ENCODE measurements around the gene GRK5. TPM values are rescaled to one million over a fixed set of nuclear protein-coding genes. Genes with fewer than 3 reads are reported as not detected.

Gene GRK5
- total and polyA plus RNA-seq, 3 experiments from 2014 or later = 7.7 to 13.8 (median 13.6) TPM

- CTCF ChIA-PET = interaction anchor here (1.4 to 1.6 kb wide), 3 partner anchors 12 to 203 kb away, joined by 3 to 5 read pairs (median 4); partner anchors contain the start of gene GRK5
- Histone ChIP-seq H3K27me3 (ENCODE audit: insufficient read depth, low read length, poor library complexity, severe bottlenecking) (no peaks in the 10 kb centered on the region), H3K27ac (ENCODE audit: low read depth, low read length) (no peak overlapping the region), H3K9me3 (ENCODE audit: low read length) (no peaks in the 10 kb centered on the region), H3K4me1 (ENCODE audit: insufficient read depth, low read length) (no peaks in the 10 kb centered on the region), H3K4me3 (ENCODE audit: low read length) (no peak overlapping the region), H3K36me3 (ENCODE audit: insufficient read depth, low read length) (no peaks in the 10 kb centered on the region)
- H3K36me3 Mint-ChIP-seq = peaks cover 0 to 16% (median 3%) of the 10 kb centered on the region in 3 donors
- peaks cover 0 to 4% (median 0%) of the 10 kb centered on the region in 3 donors for H3K4me1 Mint-ChIP-seq
- H3K9me3 Mint-ChIP-seq = no peaks in the 10 kb centered on the region
- DNase-seq = no peak
- no peaks in the 10 kb centered on the region for H3K27me3 Mint-ChIP-seq
- no peak overlapping the region for H3K4me3 Mint-ChIP-seq
- POLR2A ChIA-PET = no interaction called here
- H3K27ac Mint-ChIP-seq = no peak overlapping the region
Observed at GRCh38 chr10:119410361-119411116, 203.2 kb downstream of the GRK5 start.

DNA sequence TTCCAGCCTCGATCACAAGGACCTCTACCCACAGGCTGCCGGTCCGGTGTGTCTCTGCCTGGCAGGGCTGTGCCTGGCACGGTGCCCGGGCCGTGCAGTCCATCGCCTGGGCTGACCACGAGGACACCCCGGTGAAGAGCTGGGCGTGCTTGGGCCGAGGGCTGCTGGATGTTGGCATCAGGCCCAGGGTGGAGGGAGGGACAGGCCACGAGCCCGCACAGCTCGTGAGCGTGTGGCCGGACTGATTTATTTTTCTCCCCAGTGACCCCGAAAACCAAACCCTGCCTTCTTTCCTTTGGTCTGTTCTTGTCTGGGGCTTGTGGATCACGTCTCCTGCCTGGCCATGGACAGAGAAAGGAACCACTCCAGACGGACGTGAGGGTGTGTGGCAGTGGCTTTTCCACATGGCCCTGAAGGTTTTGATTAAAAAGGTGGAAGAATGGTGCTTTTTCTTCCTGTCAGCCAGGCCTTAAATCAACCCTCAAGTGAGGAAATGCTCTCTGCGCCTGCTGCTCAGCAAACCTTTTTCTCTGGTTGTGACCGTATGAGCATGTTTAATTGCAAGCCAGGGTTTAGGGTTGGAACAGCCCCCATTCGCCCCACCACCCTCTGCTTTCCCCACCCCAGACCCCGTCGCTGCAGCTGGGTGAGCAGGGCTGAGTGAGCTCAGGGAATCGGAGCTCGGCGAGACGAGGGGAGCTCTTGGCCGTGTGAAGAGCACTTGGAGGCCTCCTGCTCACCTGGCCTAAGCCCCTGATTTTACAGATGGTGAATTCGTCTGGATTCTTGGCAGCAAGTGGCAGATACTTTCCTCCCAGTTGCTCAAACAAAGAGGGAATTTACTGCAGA is 205.1 kb downstream of the GRK5 start:
- Mint-ChIP-seq H3K9me3 (no peaks in the 10 kb centered on the region), H3K27me3 (no peaks in the 10 kb centered on the region), H3K27ac (no peak overlapping the region), H3K36me3 (peaks cover 0 to 16% (median 3%) of the 10 kb centered on the region in 3 donors), H3K4me1 (peaks cover 0 to under 1% (median 0%) of the 10 kb centered on the region in 3 donors), H3K4me3 (no peak overlapping the region)
- no peak for DNase-seq
- ChIA-PET POLR2A (no interaction called here), CTCF (no interaction called here)
- no peaks in the 10 kb centered on the region for H3K27me3 ChIP-seq (ENCODE audit: insufficient read depth, low read length, poor library complexity, severe bottlenecking)
- H3K27ac ChIP-seq (ENCODE audit: low read depth, low read length) = no peak overlapping the region
- no peaks in the 10 kb centered on the region for H3K4me1 ChIP-seq (ENCODE audit: insufficient read depth, low read length)
- no peaks in the 10 kb centered on the region for H3K36me3 ChIP-seq (ENCODE audit: insufficient read depth, low read length)
- no peak overlapping the region for H3K4me3 ChIP-seq (ENCODE audit: low read length)
- H3K9me3 ChIP-seq (ENCODE audit: low read length) = no peaks in the 10 kb centered on the region

GRCh38 chr10:119413093-119413453 is 205.7 kb downstream of the GRK5 start:
- Mint-ChIP-seq H3K36me3 (peaks cover 0 to 16% (median 3%) of the 10 kb centered on the region in 3 donors), H3K4me3 (no peak overlapping the region), H3K27ac (no peak overlapping the region), H3K4me1 (no peaks in the 10 kb centered on the region), H3K27me3 (no peaks in the 10 kb centered on the region), H3K9me3 (no peaks in the 10 kb centered on the region)
- no peak overlapping the region for H3K27ac ChIP-seq (ENCODE audit: low read depth, low read length)
- H3K4me1 ChIP-seq (ENCODE audit: insufficient read depth, low read length) = no peaks in the 10 kb centered on the region
- ChIA-PET POLR2A (no interaction called here), CTCF (interaction anchor here (3.7 kb wide), 1 partner anchor 206 kb away, joined by 25 read pairs; the partner anchor contains the start of gene GRK5)
- no peaks in the 10 kb centered on the region for H3K9me3 ChIP-seq (ENCODE audit: low read length)
- no peaks in the 10 kb centered on the region for H3K36me3 ChIP-seq (ENCODE audit: insufficient read depth, low read length)
- DNase-seq = no peak
- H3K4me3 ChIP-seq (ENCODE audit: low read length) = no peak overlapping the region
- H3K27me3 ChIP-seq (ENCODE audit: insufficient read depth, low read length, poor library complexity, severe bottlenecking) = no peaks in the 10 kb centered on the region

- ChIA-PET CTCF (interaction anchor here (3.2 to 3.7 kb wide), 2 partner anchors 207 to 215 kb away, joined by 15 to 25 read pairs; partner anchors contain the start of gene GRK5), POLR2A (no interaction called here)
- H3K27me3 ChIP-seq (ENCODE audit: insufficient read depth, low read length, poor library complexity, severe bottlenecking) = no peaks in the 10 kb centered on the region
- no peaks in the 10 kb centered on the region for H3K36me3 ChIP-seq (ENCODE audit: insufficient read depth, low read length)
- no peaks in the 10 kb centered on the region for H3K4me1 ChIP-seq (ENCODE audit: insufficient read depth, low read length)
- Mint-ChIP-seq H3K27me3 (no peaks in the 10 kb centered on the region), H3K27ac (no peak overlapping the region), H3K36me3 (peaks cover 0 to 12% (median 3%) of the 10 kb centered on the region in 3 donors), H3K4me3 (no peak overlapping the region), H3K9me3 (no peaks in the 10 kb centered on the region), H3K4me1 (no peaks in the 10 kb centered on the region)
- H3K4me3 ChIP-seq (ENCODE audit: low read length) = no peak overlapping the region
- H3K27ac ChIP-seq (ENCODE audit: low read depth, low read length) = no peak overlapping the region
- no peak for DNase-seq
- no peaks in the 10 kb centered on the region for H3K9me3 ChIP-seq (ENCODE audit: low read length)
Observed at GRCh38 chr10:119413471-119414080, 206.2 kb downstream of the GRK5 start.

DNA sequence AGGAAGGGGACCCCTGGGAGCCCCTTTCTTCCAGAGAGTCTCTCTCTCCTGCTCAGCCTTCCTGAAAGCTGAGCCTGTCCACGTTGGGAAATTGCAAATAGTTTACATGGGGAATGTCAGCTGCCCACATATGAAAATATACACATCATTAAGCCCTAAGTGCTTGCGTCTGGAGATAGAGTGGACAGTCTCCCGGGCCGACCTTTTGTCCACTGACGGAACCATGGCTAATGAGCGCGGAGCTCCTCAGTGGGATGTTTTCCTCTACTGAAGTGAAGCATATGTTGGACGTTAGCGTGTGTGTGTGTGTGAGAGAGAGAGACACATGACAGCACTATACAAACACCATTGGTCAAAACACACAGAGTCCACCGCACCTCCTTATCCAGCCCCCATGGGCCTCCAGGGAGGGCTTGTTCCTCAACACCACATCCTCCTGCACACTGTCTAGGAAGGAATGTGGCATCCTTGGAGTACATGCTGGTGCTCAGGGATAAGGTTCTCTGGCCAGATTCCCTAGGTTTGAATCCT is 206.8 kb downstream of the GRK5 start:
- no peaks in the 10 kb centered on the region for H3K36me3 ChIP-seq (ENCODE audit: insufficient read depth, low read length)
- CTCF ChIA-PET = interaction anchor here (3.2 to 3.7 kb wide), 2 partner anchors 207 to 215 kb away, joined by 15 to 25 read pairs; partner anchors contain the start of gene GRK5
- Mint-ChIP-seq H3K27me3 (no peaks in the 10 kb centered on the region), H3K27ac (peak overlapping the region in 2 of 8 donors; percentile 24 to 56), H3K9me3 (no peaks in the 10 kb centered on the region), H3K36me3 (peaks cover 0 to 11% (median 1%) of the 10 kb centered on the region in 3 donors), H3K4me1 (no peaks in the 10 kb centered on the region), H3K4me3 (no peak overlapping the region)
- POLR2A ChIA-PET = no interaction called here
- DNase-seq = no peak
- no peak overlapping the region for H3K4me3 ChIP-seq (ENCODE audit: low read length)
- H3K4me1 ChIP-seq (ENCODE audit: insufficient read depth, low read length) = no peaks in the 10 kb centered on the region
- H3K9me3 ChIP-seq (ENCODE audit: low read length) = no peaks in the 10 kb centered on the region
- H3K27me3 ChIP-seq (ENCODE audit: insufficient read depth, low read length, poor library complexity, severe bottlenecking) = no peaks in the 10 kb centered on the region
- no peak overlapping the region for H3K27ac ChIP-seq (ENCODE audit: low read depth, low read length)

GRCh38 chr10:119415121-119415520 is 207.8 kb downstream of the GRK5 start:
- no peaks in the 10 kb centered on the region for H3K9me3 ChIP-seq (ENCODE audit: low read length)
- no peak overlapping the region for H3K4me3 ChIP-seq (ENCODE audit: low read length)
- H3K27ac ChIP-seq (ENCODE audit: low read depth, low read length) = no peak overlapping the region
- no peak for DNase-seq
- no peaks in the 10 kb centered on the region for H3K36me3 ChIP-seq (ENCODE audit: insufficient read depth, low read length)
- H3K27ac Mint-ChIP-seq = peak overlapping the region in 4 of 8 donors; percentile 11 to 87 (median 51)
- H3K27me3 Mint-ChIP-seq = no peaks in the 10 kb centered on the region
- no peaks in the 10 kb centered on the region for H3K4me1 ChIP-seq (ENCODE audit: insufficient read depth, low read length)
- no peak overlapping the region for H3K4me3 Mint-ChIP-seq
- ChIA-PET CTCF (interaction anchor here (3.2 to 3.7 kb wide), 2 partner anchors 208 to 216 kb away, joined by 15 to 25 read pairs; partner anchors contain the start of gene GRK5), POLR2A (no interaction called here)
- no peaks in the 10 kb centered on the region for H3K9me3 Mint-ChIP-seq
- H3K4me1 Mint-ChIP-seq = no peaks in the 10 kb centered on the region
- H3K36me3 Mint-ChIP-seq = peaks cover 0 to 11% (median 0%) of the 10 kb centered on the region in 3 donors
- H3K27me3 ChIP-seq (ENCODE audit: insufficient read depth, low read length, poor library complexity, severe bottlenecking) = no peaks in the 10 kb centered on the region

DNA sequence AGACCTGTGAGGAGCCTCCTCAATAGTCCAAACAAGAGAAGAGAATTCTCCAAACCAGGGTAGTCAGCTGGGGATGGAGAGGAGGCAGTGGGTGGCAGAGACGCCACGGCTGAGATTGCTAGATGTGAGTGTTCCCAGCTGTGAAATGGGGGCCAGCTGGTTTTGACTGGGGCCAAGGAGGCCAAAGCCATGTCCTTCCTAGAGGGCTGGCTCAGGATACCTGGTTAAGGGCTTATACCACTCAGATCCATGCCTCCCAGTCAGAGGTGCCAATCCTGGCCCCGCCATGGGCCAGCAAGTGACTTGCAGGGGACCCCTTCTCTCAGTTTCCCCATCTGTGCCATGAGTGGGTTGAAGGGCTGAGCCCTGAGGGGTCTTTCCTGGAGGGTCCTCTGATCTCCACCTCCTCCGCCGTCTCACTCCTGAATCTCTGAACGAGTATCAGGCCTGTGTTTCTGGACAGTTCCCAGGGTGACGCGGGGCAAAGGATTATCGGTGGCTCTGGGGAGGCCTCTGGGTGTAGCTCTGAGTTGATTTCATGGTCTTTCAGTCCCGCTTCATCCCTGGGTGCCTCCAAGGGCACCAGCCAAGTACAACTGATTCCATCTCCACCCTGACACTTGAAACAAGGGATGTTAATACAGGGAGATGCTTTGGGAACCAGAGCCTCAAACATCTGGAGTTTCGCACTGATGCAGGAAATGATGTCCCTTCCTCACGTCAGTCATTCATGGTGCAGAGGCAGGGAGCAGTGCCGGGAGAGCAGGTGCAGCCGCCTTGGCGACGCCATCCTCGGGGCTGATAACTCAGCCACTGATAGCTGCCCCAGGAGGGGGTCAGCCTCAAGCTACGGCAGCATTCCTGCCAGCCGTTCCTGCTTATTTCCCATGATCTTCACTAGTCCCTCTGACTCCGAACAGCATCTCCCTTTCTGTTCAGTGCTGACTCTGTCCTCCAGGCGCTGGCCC is 208.4 kb downstream of the GRK5 start:
- H3K4me3 ChIP-seq (ENCODE audit: low read length) = no peak overlapping the region
- DNase-seq = no peak
- H3K27ac ChIP-seq (ENCODE audit: low read depth, low read length) = no peak overlapping the region
- Mint-ChIP-seq H3K4me1 (no peaks in the 10 kb centered on the region), H3K9me3 (no peaks in the 10 kb centered on the region), H3K27me3 (no peaks in the 10 kb centered on the region), H3K36me3 (peaks cover 0 to 10% (median 0%) of the 10 kb centered on the region in 3 donors), H3K27ac (peak overlapping the region in 2 of 8 donors; percentile 47 to 48), H3K4me3 (no peak overlapping the region)
- H3K4me1 ChIP-seq (ENCODE audit: insufficient read depth, low read length) = no peaks in the 10 kb centered on the region
- H3K9me3 ChIP-seq (ENCODE audit: low read length) = no peaks in the 10 kb centered on the region
- H3K36me3 ChIP-seq (ENCODE audit: insufficient read depth, low read length) = no peaks in the 10 kb centered on the region
- no peaks in the 10 kb centered on the region for H3K27me3 ChIP-seq (ENCODE audit: insufficient read depth, low read length, poor library complexity, severe bottlenecking)
- ChIA-PET POLR2A (no interaction called here), CTCF (interaction anchor here (1.0 to 3.7 kb wide), 6 partner anchors 11 to 217 kb away, joined by 3 to 25 read pairs (median 6); partner anchors contain the start of gene GRK5)

All from CD8-positive, alpha-beta memory T cell (primary cell).